Mucosa of stomach (tissue), 1 donor: ENCODE results near the gene EPHA6.

Source experiments
- H3K27me3 ChIP-seq: one replicate; pipeline ENCODE4 v1.7.0; 2013; ENCODE audit warnings: mild to moderate bottlenecking, low read length; ENCODE audit not compliant: control insufficient read depth, insufficient read depth
- H3K36me3 ChIP-seq: one replicate; pipeline ENCODE4 v1.7.0; 2013; ENCODE audit warnings: low read length; ENCODE audit not compliant: control insufficient read depth, insufficient read depth
- H3K4me1 ChIP-seq: one replicate; pipeline ENCODE4 v1.7.0; 2013; ENCODE audit warnings: mild to moderate bottlenecking, low read length; ENCODE audit not compliant: control insufficient read depth, insufficient read depth
- H3K4me3 ChIP-seq: one replicate; pipeline ENCODE4 v1.7.0; 2013; ENCODE audit warnings: low read length
- H3K9ac ChIP-seq: one replicate; pipeline ENCODE4 v1.7.0; 2013; ENCODE audit warnings: mild to moderate bottlenecking, low read length, moderate library complexity
- H3K9me3 ChIP-seq: one replicate; pipeline ENCODE4 v1.7.0; 2013; ENCODE audit warnings: mild to moderate bottlenecking, low read length, moderate library complexity; ENCODE audit not compliant: control insufficient read depth
- donor health status: Pancreatic carcinoma.

EPHA6 gene

GRCh38 chr3:97764407-97765238 lies 950.2 kb downstream of the EPHA6 start, which contains the start of gene ARL6:
TSS of gene ARL6 (plus strand) at chr3:97764758. CDS start at chr3:97768108, 3,350 bp downstream.
- Histone ChIP-seq H3K27me3 (no peaks in the 10 kb centered on the region), H3K4me3 (peak within 1 kb of the TSS; percentile 61), H3K9ac (peak within 1 kb of the TSS; percentile 65), H3K9me3 (no peaks in the 10 kb centered on the region), H3K36me3 (no peaks in the 10 kb centered on the region), H3K4me1 (no peaks in the 10 kb centered on the region)

GRCh38 chr3:97765336-97765735 lies 950.9 kb downstream of the EPHA6 start:
- Histone ChIP-seq H3K9ac (no peak overlapping the region), H3K9me3 (no peaks in the 10 kb centered on the region), H3K4me3 (peak overlapping the region; percentile 61), H3K4me1 (no peaks in the 10 kb centered on the region), H3K36me3 (no peaks in the 10 kb centered on the region), H3K27me3 (no peaks in the 10 kb centered on the region)

- H3K36me3 ChIP-seq: no peaks in the 10 kb centered on the region
- H3K4me1 ChIP-seq: no peaks in the 10 kb centered on the region
- no peak overlapping the region for H3K4me3 ChIP-seq
- H3K9ac ChIP-seq: no peak overlapping the region
- no peaks in the 10 kb centered on the region for H3K9me3 ChIP-seq
- H3K27me3 ChIP-seq: no peaks in the 10 kb centered on the region
Measured at GRCh38 chr3:97772926-97773325, 958.5 kb downstream of the EPHA6 start.

- no peaks in the 10 kb centered on the region for H3K36me3 ChIP-seq
- no peak overlapping the region for H3K4me3 ChIP-seq
- H3K4me1 ChIP-seq: no peaks in the 10 kb centered on the region
- no peaks in the 10 kb centered on the region for H3K27me3 ChIP-seq
- H3K9me3 ChIP-seq: no peaks in the 10 kb centered on the region
- H3K9ac ChIP-seq: no peak overlapping the region
Measured at GRCh38 chr3:97778152-97778551, 963.8 kb downstream of the EPHA6 start.

- H3K9me3 ChIP-seq: no peaks in the 10 kb centered on the region
- H3K27me3 ChIP-seq: no peaks in the 10 kb centered on the region
- no peaks in the 10 kb centered on the region for H3K36me3 ChIP-seq
- no peaks in the 10 kb centered on the region for H3K4me1 ChIP-seq
- H3K4me3 ChIP-seq: no peak overlapping the region
- no peak overlapping the region for H3K9ac ChIP-seq
Measured at GRCh38 chr3:97793420-97794019, 979.1 kb downstream of the EPHA6 start.

GRCh38 chr3:97795951-97796350 lies 981.6 kb downstream of the EPHA6 start:
- Histone ChIP-seq H3K27me3 (no peaks in the 10 kb centered on the region), H3K4me1 (no peaks in the 10 kb centered on the region), H3K4me3 (no peak overlapping the region), H3K9me3 (no peaks in the 10 kb centered on the region), H3K9ac (no peak overlapping the region), H3K36me3 (no peaks in the 10 kb centered on the region)
